GM15510 (cell line): Measurements from ENCODE around the gene ITPKB.

Experiments
- POLR2A ChIP-seq: IDR thresholded peaks from 3 replicates; pipeline ENCODE4 v1.6.1; 2011; ENCODE audit warnings: borderline replicate concordance; ENCODE audit not compliant: insufficient read length; ENCODE audit errors: extremely low read depth

ITPKB gene

GRCh38 chr1:226736001-226736907 lies 2.8 kb downstream of the ITPKB start:
- no peak for TF ChIP-seq POLR2A

DNA sequence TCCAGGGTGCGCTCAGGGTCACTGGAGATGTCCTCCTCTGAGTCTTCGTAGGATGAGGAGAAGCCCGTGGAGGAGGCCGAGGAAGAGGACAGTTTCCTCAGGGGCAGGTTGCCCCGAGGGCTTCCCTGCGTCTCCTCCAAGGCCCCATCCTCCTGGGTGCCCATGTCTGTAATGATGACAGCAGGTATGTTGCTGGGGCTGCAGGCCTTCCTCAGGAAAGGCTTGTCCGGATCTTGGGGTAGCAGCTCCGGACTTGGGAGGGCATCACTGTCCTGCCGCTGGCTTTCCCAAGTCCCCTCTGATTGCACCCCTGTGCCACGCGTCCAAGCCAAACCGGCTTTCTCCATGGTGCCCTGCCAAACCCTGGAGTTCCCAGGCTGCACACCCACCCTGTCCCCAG lies 3.5 kb downstream of the ITPKB start:
- no peak for TF ChIP-seq POLR2A

DNA sequence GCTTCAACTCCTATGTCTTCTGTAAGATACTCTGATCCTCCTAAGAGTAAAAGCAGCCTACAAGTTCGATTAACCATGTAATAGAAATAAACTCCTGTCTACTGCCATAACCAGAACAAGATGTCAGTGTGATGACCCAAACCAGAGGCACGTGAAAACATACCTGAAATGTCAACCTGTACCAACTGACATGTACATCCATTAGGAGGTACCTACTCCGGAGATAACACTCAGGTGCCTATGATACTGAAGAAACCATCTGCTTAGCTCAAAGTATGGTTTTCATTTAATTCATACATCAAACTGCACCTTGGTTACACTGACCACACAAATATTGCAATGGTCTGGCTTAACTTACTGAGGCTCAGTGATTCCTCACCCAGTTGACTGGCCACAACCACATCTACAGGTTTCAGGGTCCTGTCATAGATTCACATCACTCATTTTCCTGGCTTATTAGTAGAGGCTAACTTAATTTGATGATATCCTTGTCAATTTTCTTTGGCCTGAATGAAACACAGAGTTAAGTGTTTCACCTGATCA lies 4.4 kb downstream of the ITPKB start:
- TF ChIP-seq POLR2A, result no peak

GRCh38 chr1:226733876-226734275 lies 5.2 kb downstream of the ITPKB start:
- TF ChIP-seq POLR2A, result no peak

DNA sequence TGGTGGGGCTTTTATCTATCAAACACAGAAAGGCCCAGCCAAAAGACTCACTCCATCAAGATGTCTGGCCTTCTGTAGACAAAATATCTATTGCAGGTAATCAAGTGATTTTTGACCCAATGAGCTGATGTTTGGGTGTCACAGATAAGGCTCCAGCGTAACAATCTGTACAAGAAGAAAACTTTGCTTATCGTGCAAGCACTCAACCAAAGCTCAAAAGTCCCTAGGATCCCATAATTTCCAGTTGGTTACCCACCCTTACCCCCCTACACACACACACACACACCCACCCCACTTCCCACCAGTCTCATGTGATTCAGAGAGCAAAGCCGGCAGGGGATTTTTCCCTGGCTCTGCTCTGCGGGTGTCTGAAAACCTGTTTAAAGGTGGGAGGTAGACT lies 5.8 kb downstream of the ITPKB start:
- TF ChIP-seq POLR2A, result no peak

DNA sequence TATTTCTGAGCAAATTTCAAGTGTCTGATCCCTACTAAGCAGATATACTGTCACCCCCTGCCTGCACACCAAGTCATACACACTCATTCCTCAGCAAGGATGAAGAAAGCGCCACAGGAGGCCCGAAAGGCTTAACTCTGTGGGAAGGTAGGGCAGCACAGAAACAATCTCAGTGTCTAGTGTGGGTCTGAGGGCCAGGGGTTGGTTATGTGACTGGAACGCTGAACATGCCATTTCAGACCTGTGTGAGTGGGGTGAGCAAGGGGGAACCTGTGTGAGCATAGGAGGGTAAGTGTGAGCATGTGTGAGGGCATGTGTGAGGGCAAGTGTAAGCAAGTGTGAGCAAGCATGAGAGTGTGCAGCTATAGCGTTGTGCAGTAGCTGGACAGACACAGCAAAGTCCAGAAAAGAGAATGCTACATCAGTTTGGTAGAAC lies 6.2 kb downstream of the ITPKB start:
- TF ChIP-seq POLR2A, result no peak

- TF ChIP-seq POLR2A, result no peak
Observed at GRCh38 chr1:226731257-226731893, 7.7 kb downstream of the ITPKB start.

DNA sequence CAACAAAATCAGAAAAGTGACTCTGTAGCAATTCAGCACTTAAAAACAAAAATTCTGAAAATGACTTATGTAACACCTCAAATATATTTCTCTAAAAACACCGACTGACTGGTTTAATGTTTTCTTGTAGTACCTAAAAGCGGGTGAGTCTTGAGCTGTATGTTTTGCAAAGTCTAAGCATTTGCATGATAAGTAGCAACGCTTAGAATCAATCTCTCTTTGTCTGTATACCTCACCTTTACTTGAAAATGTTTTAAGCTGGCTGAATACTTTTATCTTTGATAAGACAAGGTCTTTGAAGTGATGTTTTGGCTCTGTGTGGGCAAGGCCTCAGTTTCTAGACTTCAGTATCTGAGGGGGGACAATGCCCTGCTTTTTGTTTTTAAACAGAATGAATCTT lies 8.2 kb downstream of the ITPKB start:
- no peak for TF ChIP-seq POLR2A

GRCh38 chr1:226730071-226730470 lies 9.0 kb downstream of the ITPKB start:
- no peak for TF ChIP-seq POLR2A

- no peak for TF ChIP-seq POLR2A
Observed at GRCh38 chr1:226728448-226728847, 10.6 kb downstream of the ITPKB start.

- no peak for TF ChIP-seq POLR2A
Observed at GRCh38 chr1:226725897-226726267, 13.2 kb downstream of the ITPKB start.

DNA sequence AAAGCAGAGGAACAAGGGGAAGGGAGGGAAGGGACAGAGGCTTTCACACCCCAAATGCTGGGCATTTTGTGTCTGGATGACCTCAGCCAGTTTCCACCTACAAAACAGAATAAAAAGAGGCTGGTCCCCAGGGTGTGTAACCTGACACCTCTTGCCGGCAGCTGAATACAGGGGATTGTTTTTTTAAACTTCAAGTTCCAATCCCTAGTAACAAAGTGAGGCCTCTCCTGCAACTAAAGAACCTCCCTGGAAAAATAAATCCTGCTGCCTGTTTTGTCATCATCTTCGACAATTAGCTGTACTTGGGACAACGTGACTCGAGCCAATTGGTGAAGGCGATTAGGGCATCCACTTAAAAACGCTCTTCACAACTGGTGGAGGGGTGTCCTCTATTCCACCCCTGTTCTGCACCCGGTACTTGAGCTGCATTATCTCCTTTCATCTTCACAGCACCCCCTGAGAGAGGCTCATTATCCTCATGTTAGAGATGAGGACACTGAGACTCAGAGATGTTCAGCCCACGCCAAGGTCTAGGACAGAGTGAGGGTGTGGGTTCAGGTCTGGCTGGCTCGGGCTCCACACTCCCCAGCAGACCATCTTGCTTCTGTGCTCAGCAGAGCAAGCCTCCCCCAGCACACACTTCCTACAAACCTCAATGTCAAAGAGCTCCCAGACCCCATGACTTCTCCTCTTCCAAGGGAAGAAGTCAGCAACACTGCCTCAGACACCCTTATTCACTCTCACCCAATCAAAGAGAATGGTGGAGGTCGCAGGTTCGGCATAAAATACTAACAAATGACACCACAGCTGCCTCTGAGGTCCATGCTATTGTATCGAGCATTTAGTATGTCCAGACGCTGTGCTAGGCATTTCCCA lies 15.2 kb downstream of the ITPKB start:
- no peak for TF ChIP-seq POLR2A

DNA sequence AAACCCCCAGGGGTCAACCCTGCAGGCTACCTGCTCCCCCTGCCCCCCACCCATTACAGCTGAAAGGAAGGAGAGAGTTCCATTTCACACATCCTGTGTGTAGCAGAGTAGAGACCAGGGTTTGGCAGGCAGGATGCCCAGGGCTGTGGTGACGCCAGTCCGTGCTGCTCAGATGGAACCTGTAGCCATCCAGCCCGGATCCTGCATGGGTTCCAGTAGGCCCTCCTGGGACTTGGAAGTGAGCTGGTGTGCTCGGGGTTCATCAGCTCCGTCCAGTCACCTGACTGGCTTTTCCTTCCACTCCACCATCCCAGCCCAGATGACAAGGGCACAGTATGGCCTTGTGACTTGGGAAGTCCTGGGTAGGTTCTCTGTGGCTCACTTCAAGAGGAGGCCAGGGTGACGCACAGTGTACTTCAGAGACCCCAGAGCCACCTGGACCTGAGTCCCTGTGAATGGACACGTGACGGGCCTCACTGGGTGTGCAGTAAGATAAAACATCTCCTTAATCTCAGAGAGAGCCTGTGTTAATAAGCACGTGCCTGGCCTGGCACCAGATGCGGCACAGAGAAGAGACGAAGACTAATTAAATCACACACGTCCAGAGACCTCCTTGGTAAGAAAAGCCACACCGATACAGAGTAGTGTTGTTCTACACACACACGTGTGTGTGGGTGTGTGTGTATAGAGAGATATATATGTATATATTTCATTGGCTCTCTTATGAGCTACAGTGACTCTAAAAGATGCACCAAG lies 16.0 kb downstream of the ITPKB start:
- TF ChIP-seq POLR2A, result no peak
